Renal pelvis (tissue), 4 donors: Measurements from ENCODE around the gene DDR2. TPM values are rescaled to one million over a fixed set of nuclear protein-coding genes. Genes with fewer than 3 reads are reported as not detected.
"Not testable (repeated sequence)": the region's sequence is repeated elsewhere in the genome, so short reads cannot be mapped to it uniquely, and the experiment has no call there.

Experiments used
- DNase-seq: peaks from one replicate; pipeline ENCODE4 v3.0.0-alpha.2; 2013
- polyA plus RNA-seq, 3 donors: library from polyadenylated mRNA; unstranded; fragments of 120-200 nt; gene quantifications; one replicate each; pipeline ENCODE4 v1.2.1, GENCODE V29; 2013; ENCODE audit not compliant: insufficient read length in 3 of 3

DDR2 gene
- polyA plus RNA-seq, 3 donors: 16.3 to 21.6 (median 19.1) TPM

GRCh38 chr1:162757476-162757875 lies 125.2 kb downstream of the DDR2 start:
- no peak for DNase-seq

GRCh38 chr1:162765788-162766187 lies 133.5 kb downstream of the DDR2 start:
- no peak for DNase-seq

GRCh38 chr1:162772571-162773154 lies 140.4 kb downstream of the DDR2 start:
- DNase-seq: no peak

- no peak for DNase-seq
Observed at GRCh38 chr1:162774007-162774406, 141.7 kb downstream of the DDR2 start.

- no peak for DNase-seq
Observed at GRCh38 chr1:162779043-162779442, 146.8 kb downstream of the DDR2 start.

- DNase-seq: no peak
Observed at GRCh38 chr1:162782671-162783070, 150.4 kb downstream of the DDR2 start.

- DNase-seq: not testable (repeated sequence)
Observed at GRCh38 chr1:162784926-162785325, 152.7 kb downstream of the DDR2 start.

GRCh38 chr1:162788783-162789182 lies 156.5 kb downstream of the DDR2 start:
- peak; percentile 8 for DNase-seq

GRCh38 chr1:162790303-162790984 lies 158.2 kb downstream of the DDR2 start, which contains the start of gene HSD17B7:
HSD17B7 (plus strand) TSS chr1:162790702; CDS start chr1:162790801, 99 bp downstream.
- peak; percentile 59 for DNase-seq

GRCh38 chr1:162790985-162791357 lies 158.7 kb downstream of the DDR2 start:
- DNase-seq: not testable (repeated sequence)

- not testable (repeated sequence) for DNase-seq
Observed at GRCh38 chr1:162794284-162794683, 162.0 kb downstream of the DDR2 start.

- DNase-seq: not testable (repeated sequence)
Observed at GRCh38 chr1:162796617-162797279, 164.5 kb downstream of the DDR2 start.

- peak; percentile 54 for DNase-seq
Observed at GRCh38 chr1:162799995-162800830, 167.9 kb downstream of the DDR2 start.

- DNase-seq: not testable (repeated sequence)
Observed at GRCh38 chr1:162807503-162807902, 175.2 kb downstream of the DDR2 start.

GRCh38 chr1:162812357-162812756 lies 180.1 kb downstream of the DDR2 start:
- not testable (repeated sequence) for DNase-seq

GRCh38 chr1:162818136-162818535 lies 185.9 kb downstream of the DDR2 start:
- DNase-seq: not testable (repeated sequence)

- DNase-seq: not testable (repeated sequence)
Observed at GRCh38 chr1:162818666-162819065, 186.4 kb downstream of the DDR2 start.

GRCh38 chr1:162822391-162823200 lies 190.3 kb downstream of the DDR2 start:
- DNase-seq: peak; percentile 19

- DNase-seq: no peak
Observed at GRCh38 chr1:162823231-162823630, 191.0 kb downstream of the DDR2 start.

- DNase-seq: no peak
Observed at GRCh38 chr1:162823771-162824525, 191.7 kb downstream of the DDR2 start.
